Suprapubic skin (tissue), 4 donors: Measurements from ENCODE around the gene RELL1. TPM values are rescaled to one million over a fixed set of nuclear protein-coding genes. Genes with fewer than 3 reads are reported as not detected.

ENCODE experiments used
- DNase-seq, 2 donors: peaks; one replicate each; pipeline ENCODE4 v3.0.0-alpha.2; 2019; ENCODE audit warnings: low spot score in 2 of 2
- H3K27ac ChIP-seq: fragments of 200-600 bp; sonication (generic); one replicate; pipeline ENCODE4 v1.5.1; 2019
- H3K27me3 ChIP-seq: fragments of 200-600 bp; sonication (generic); one replicate; pipeline ENCODE4 v1.5.1; 2019
- H3K36me3 ChIP-seq: fragments of 200-600 bp; sonication (generic); one replicate; pipeline ENCODE4 v1.5.1; 2019
- H3K4me1 ChIP-seq: fragments of 200-600 bp; sonication (generic); one replicate; pipeline ENCODE4 v1.5.1; 2019
- H3K4me3 ChIP-seq: fragments of 200-600 bp; sonication (generic); one replicate; pipeline ENCODE4 v1.5.1; 2019; ENCODE audit warnings: mild to moderate bottlenecking
- H3K9me3 ChIP-seq: fragments of 200-600 bp; sonication (generic); one replicate; pipeline ENCODE4 v1.5.1; 2019
- CTCF ChIP-seq, 2 donors: fragments of 200-600 bp in 1 of 2; fragments of 450-650 bp in 1 of 2; sonication (generic) in 1 of 2; IDR thresholded peaks; one replicate each; pipeline ENCODE4 v1.5.1; 2016 to 2019; ENCODE audit warnings: antibody characterized with exemption in 2 of 2, mild to moderate bottlenecking in 1 of 2, moderate library complexity in 1 of 2
- EP300 ChIP-seq: sonication (generic); formaldehyde crosslinking; IDR thresholded peaks from one replicate; pipeline ENCODE4 v1.6.1; 2017; ENCODE audit warnings: antibody characterized with exemption
- POLR2A ChIP-seq, 2 donors: fragments of 450-650 bp; IDR thresholded peaks; one replicate each; pipeline ENCODE4 v1.6.1; 2017; ENCODE audit warnings: antibody characterized with exemption in 2 of 2, mild to moderate bottlenecking in 2 of 2, moderate library complexity in 2 of 2
- POLR2AphosphoS5 ChIP-seq, 3 donors: sonication (generic); formaldehyde crosslinking; IDR thresholded peaks; one replicate each; pipeline ENCODE4 v1.6.1; 2017; ENCODE audit warnings: antibody characterized with exemption in 3 of 3
- WGBS: methylation state at CpG from one replicate; pipeline ENCODE4 v1.1.5; 2018; 5-methylcytosine and 5-hydroxymethylcytosine counted together
- total RNA-seq, 4 donors: library from RNA; depleted of rRNA; stranded (reverse); fragments of >200 nt; gene quantifications; one replicate each; pipeline ENCODE4 v1.1.0, GENCODE V29; 2016

Gene RELL1
- total RNA-seq, 4 donors from 2014 or later, result 56.6 to 88.2 (median 66.7) TPM

GRCh38 chr4:37666625-37667071, 19.5 kb downstream of the RELL1 start:
- Histone ChIP-seq H3K4me3 (no peak overlapping the region), H3K9me3 (no peaks in the 10 kb centered on the region), H3K4me1 (peaks cover 57% of the 10 kb centered on the region), H3K27me3 (no peaks in the 10 kb centered on the region), H3K27ac (peak overlapping the region; percentile 61), H3K36me3 (no peaks in the 10 kb centered on the region)
- WGBS, result 39% methylated on average over 6 of the region's 6 CpGs
- DNase-seq, result no peak
- TF ChIP-seq POLR2AphosphoS5 (IDR thresholded peaks at IDR 0.05) (no peak), EP300 (no peak), POLR2A (IDR thresholded peaks at IDR 0.05) (no peak), CTCF (IDR thresholded peaks at IDR 0.05) (no peak)

GRCh38 chr4:37665333-37666320, 20.5 kb downstream of the RELL1 start:
- peaks cover 61% of the 10 kb centered on the region for H3K4me1 ChIP-seq
- DNase-seq, result no peak
- TF ChIP-seq POLR2AphosphoS5 (IDR thresholded peaks at IDR 0.05), result no peak
- no peak for TF ChIP-seq CTCF (IDR thresholded peaks at IDR 0.05)
- H3K9me3 ChIP-seq, result no peaks in the 10 kb centered on the region
- no peaks in the 10 kb centered on the region for H3K36me3 ChIP-seq
- whole genome bisulfite sequencing, result 42% methylated on average over 10 of the region's 10 CpGs
- peak overlapping the region; percentile 61 for H3K27ac ChIP-seq
- no peak overlapping the region for H3K4me3 ChIP-seq
- no peaks in the 10 kb centered on the region for H3K27me3 ChIP-seq

- Histone ChIP-seq H3K36me3 (no peaks in the 10 kb centered on the region), H3K27ac (no peak overlapping the region), H3K9me3 (no peaks in the 10 kb centered on the region), H3K27me3 (no peaks in the 10 kb centered on the region), H3K4me1 (peaks cover 61% of the 10 kb centered on the region), H3K4me3 (no peak overlapping the region)
- TF ChIP-seq POLR2A (IDR thresholded peaks at IDR 0.05) (no peak), CTCF (IDR thresholded peaks at IDR 0.05) (no peak), EP300 (no peak), POLR2AphosphoS5 (IDR thresholded peaks at IDR 0.05) (no peak)
- 60% methylated on average over 5 of the region's 5 CpGs for WGBS
- no peak for DNase-seq
These were observed 21.5 kb downstream of the RELL1 start for GRCh38 chr4:37664696-37665095.

- Histone ChIP-seq H3K9me3 (no peaks in the 10 kb centered on the region), H3K27me3 (no peaks in the 10 kb centered on the region), H3K27ac (no peak overlapping the region), H3K4me1 (peaks cover 64% of the 10 kb centered on the region), H3K4me3 (no peak overlapping the region), H3K36me3 (no peaks in the 10 kb centered on the region)
- TF ChIP-seq EP300 (no peak), POLR2A (IDR thresholded peaks at IDR 0.05) (no peak), POLR2AphosphoS5 (IDR thresholded peaks at IDR 0.05) (no peak), CTCF (IDR thresholded peaks at IDR 0.05) (no peak)
- whole genome bisulfite sequencing, result 80% methylated on average over 7 of the region's 7 CpGs
- DNase-seq, result no peak
These were observed 22.6 kb downstream of the RELL1 start for GRCh38 chr4:37663552-37663951.

GRCh38 chr4:37662861-37663390, 23.2 kb downstream of the RELL1 start:
- Histone ChIP-seq H3K36me3 (peaks cover under 1% of the 10 kb centered on the region), H3K4me1 (peaks cover 64% of the 10 kb centered on the region), H3K27ac (peak overlapping the region; percentile 29), H3K9me3 (no peaks in the 10 kb centered on the region), H3K27me3 (no peaks in the 10 kb centered on the region), H3K4me3 (no peak overlapping the region)
- 65% methylated on average over 5 of the region's 5 CpGs for WGBS
- no peak for TF ChIP-seq POLR2A (IDR thresholded peaks at IDR 0.05)
- TF ChIP-seq EP300, result no peak
- TF ChIP-seq POLR2AphosphoS5 (IDR thresholded peaks at IDR 0.05), result no peak
- no peak for TF ChIP-seq CTCF (IDR thresholded peaks at IDR 0.05)
- DNase-seq, result no peak
